Measurements from ENCODE around the gene HTR5A.

- TF ChIP-seq, protein P1, sequence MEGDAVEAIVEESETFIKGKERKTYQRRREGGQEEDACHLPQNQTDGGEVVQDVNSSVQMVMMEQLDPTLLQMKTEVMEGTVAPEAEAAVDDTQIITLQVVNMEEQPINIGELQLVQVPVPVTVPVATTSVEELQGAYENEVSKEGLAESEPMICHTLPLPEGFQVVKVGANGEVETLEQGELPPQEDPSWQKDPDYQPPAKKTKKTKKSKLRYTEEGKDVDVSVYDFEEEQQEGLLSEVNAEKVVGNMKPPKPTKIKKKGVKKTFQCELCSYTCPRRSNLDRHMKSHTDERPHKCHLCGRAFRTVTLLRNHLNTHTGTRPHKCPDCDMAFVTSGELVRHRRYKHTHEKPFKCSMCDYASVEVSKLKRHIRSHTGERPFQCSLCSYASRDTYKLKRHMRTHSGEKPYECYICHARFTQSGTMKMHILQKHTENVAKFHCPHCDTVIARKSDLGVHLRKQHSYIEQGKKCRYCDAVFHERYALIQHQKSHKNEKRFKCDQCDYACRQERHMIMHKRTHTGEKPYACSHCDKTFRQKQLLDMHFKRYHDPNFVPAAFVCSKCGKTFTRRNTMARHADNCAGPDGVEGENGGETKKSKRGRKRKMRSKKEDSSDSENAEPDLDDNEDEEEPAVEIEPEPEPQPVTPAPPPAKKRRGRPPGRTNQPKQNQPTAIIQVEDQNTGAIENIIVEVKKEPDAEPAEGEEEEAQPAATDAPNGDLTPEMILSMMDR (IDR thresholded peaks at IDR 0.05): no peak
- TF ChIP-seq, protein P2, sequence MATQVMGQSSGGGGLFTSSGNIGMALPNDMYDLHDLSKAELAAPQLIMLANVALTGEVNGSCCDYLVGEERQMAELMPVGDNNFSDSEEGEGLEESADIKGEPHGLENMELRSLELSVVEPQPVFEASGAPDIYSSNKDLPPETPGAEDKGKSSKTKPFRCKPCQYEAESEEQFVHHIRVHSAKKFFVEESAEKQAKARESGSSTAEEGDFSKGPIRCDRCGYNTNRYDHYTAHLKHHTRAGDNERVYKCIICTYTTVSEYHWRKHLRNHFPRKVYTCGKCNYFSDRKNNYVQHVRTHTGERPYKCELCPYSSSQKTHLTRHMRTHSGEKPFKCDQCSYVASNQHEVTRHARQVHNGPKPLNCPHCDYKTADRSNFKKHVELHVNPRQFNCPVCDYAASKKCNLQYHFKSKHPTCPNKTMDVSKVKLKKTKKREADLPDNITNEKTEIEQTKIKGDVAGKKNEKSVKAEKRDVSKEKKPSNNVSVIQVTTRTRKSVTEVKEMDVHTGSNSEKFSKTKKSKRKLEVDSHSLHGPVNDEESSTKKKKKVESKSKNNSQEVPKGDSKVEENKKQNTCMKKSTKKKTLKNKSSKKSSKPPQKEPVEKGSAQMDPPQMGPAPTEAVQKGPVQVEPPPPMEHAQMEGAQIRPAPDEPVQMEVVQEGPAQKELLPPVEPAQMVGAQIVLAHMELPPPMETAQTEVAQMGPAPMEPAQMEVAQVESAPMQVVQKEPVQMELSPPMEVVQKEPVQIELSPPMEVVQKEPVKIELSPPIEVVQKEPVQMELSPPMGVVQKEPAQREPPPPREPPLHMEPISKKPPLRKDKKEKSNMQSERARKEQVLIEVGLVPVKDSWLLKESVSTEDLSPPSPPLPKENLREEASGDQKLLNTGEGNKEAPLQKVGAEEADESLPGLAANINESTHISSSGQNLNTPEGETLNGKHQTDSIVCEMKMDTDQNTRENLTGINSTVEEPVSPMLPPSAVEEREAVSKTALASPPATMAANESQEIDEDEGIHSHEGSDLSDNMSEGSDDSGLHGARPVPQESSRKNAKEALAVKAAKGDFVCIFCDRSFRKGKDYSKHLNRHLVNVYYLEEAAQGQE (IDR thresholded peaks at IDR 0.05; ENCODE audit: insufficient read depth in 1 of 2, low read depth in 2 of 2, low read length in 1 of 2): no peak
- TF ChIP-seq SIN3A (IDR thresholded peaks at IDR 0.05; ENCODE audit: borderline replicate concordance, insufficient read depth, low read depth, low read length): no peak
These were observed 24.6 kb downstream of the HTR5A start for GRCh38 chr7:155094636-155095135.
